Measurements from ENCODE around the gene MOK. TPM values are rescaled to one million over a fixed set of nuclear protein-coding genes. Genes with fewer than 3 reads are reported as not detected.

MOK gene
- total and polyA plus RNA-seq, 2 donors (not counting 1 experiment from before 2014, with no cell fraction given), result 4.3 to 4.7 TPM

DNA sequence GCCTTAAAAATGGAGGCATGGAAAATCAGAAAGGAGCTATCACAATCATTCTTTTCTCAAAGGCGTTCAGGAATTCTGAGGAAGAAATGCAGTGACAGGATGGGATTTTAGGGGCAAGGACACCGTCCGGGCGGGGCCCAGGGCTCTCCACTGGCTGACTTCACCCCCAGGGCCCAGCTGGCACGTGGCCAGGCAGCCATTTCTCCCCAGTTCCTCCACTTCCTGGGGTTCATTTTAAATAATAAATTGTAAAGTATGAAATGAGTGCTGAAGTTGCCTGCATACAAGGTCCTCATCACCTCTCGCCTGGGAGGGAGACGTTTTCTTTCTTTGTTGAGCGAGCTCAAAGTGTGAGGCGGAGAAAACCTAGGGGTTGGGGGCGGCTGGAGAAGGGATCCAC is 91.5 kb downstream of the MOK start:
- H2AFZ ChIP-seq (ENCODE audit: low read length), result no peak overlapping the region
- peaks cover 3% of the 10 kb centered on the region for H3K4me1 ChIP-seq (ENCODE audit: control insufficient read depth, extremely low read depth, insufficient read depth, low read length)
- H3K27me3 ChIP-seq (ENCODE audit: control insufficient read depth, insufficient read depth, low read length), result no peaks in the 10 kb centered on the region
- H3K79me2 ChIP-seq (ENCODE audit: control insufficient read depth, insufficient read depth, low read length), result peaks cover 5% of the 10 kb centered on the region
- TF ChIP-seq EZH2 (IDR thresholded peaks at IDR 0.05; ENCODE audit: low read length, missing control alignments) (no peak), CTCF (conservative IDR thresholded peaks at IDR 0.05 in 1 of 2, IDR thresholded peaks at IDR 0.05 in 1 of 2; ENCODE audit: low read depth in 1 of 2, low read length in 2 of 2) (no peak)
- H3K4me2 ChIP-seq (ENCODE audit: extremely low read depth, insufficient read depth, low read length), result no peak overlapping the region
- no peaks in the 10 kb centered on the region for H4K20me1 ChIP-seq (ENCODE audit: control insufficient read depth, extremely low read depth, insufficient read depth, low read length)
- H3K9ac ChIP-seq (ENCODE audit: insufficient read depth, low read length), result no peak overlapping the region
- no peaks in the 10 kb centered on the region for H3K9me3 ChIP-seq (ENCODE audit: control insufficient read depth, insufficient read depth, low read depth, low read length)
- no peak overlapping the region for H3K4me3 ChIP-seq (replicated peaks in 1 of 4; ENCODE audit: control extremely low read depth in 1 of 4, insufficient read depth in 1 of 4, low read depth in 3 of 4, low read length in 4 of 4)
- DNase-seq (ENCODE audit: low read depth in 2 of 2), result no peak
- peaks cover 2% of the 10 kb centered on the region for H3K36me3 ChIP-seq (ENCODE audit: control insufficient read depth, insufficient read depth, low read length)
- no peak overlapping the region for H3K27ac ChIP-seq (ENCODE audit: insufficient read depth, low read length)

DNA sequence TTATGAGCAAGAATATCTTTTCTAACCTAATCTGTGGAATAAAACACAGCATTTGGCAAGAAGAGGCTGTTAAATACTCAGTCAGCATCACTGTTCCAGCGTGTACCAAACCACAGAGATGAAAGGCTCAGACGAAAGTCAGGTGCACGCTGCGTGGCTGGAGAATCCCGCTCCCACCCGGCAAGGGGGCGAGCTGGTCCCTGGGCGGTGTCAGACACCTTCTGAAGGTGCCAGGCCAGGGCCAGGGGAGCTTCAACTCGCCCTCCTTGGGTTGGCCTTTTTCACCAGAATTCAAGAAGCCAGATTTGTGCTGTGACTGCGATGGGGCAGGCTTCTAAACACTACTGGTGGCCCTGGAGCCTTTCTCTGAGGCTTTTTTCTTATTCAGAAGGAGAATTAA is 92.1 kb downstream of the MOK start:
- DNase-seq (ENCODE audit: low read depth in 2 of 2), result no peak
- Histone ChIP-seq H2AFZ (ENCODE audit: low read length) (no peak overlapping the region), H3K4me2 (ENCODE audit: extremely low read depth, insufficient read depth, low read length) (no peak overlapping the region), H3K9me3 (ENCODE audit: control insufficient read depth, insufficient read depth, low read depth, low read length) (no peaks in the 10 kb centered on the region), H3K27ac (ENCODE audit: insufficient read depth, low read length) (no peak overlapping the region), H4K20me1 (ENCODE audit: control insufficient read depth, extremely low read depth, insufficient read depth, low read length) (no peaks in the 10 kb centered on the region), H3K79me2 (ENCODE audit: control insufficient read depth, insufficient read depth, low read length) (peaks cover 5% of the 10 kb centered on the region), H3K36me3 (ENCODE audit: control insufficient read depth, insufficient read depth, low read length) (peaks cover 2% of the 10 kb centered on the region), H3K27me3 (ENCODE audit: control insufficient read depth, insufficient read depth, low read length) (no peaks in the 10 kb centered on the region), H3K4me1 (ENCODE audit: control insufficient read depth, extremely low read depth, insufficient read depth, low read length) (peaks cover 3% of the 10 kb centered on the region), H3K9ac (ENCODE audit: insufficient read depth, low read length) (no peak overlapping the region), H3K4me3 (replicated peaks in 1 of 4; ENCODE audit: control extremely low read depth in 1 of 4, insufficient read depth in 1 of 4, low read depth in 3 of 4, low read length in 4 of 4) (no peak overlapping the region)
- no peak for TF ChIP-seq CTCF (conservative IDR thresholded peaks at IDR 0.05 in 1 of 2, IDR thresholded peaks at IDR 0.05 in 1 of 2; ENCODE audit: low read depth in 1 of 2, low read length in 2 of 2)
- no peak for TF ChIP-seq EZH2 (IDR thresholded peaks at IDR 0.05; ENCODE audit: low read length, missing control alignments)

GRCh38 chr14:102212356-102212755 is 92.6 kb downstream of the MOK start:
- Histone ChIP-seq H3K4me1 (ENCODE audit: control insufficient read depth, extremely low read depth, insufficient read depth, low read length) (peaks cover 3% of the 10 kb centered on the region), H3K79me2 (ENCODE audit: control insufficient read depth, insufficient read depth, low read length) (peaks cover 5% of the 10 kb centered on the region), H3K27me3 (ENCODE audit: control insufficient read depth, insufficient read depth, low read length) (no peaks in the 10 kb centered on the region), H3K4me2 (ENCODE audit: extremely low read depth, insufficient read depth, low read length) (no peak overlapping the region), H2AFZ (ENCODE audit: low read length) (no peak overlapping the region), H3K4me3 (replicated peaks in 1 of 4; ENCODE audit: control extremely low read depth in 1 of 4, insufficient read depth in 1 of 4, low read depth in 3 of 4, low read length in 4 of 4) (no peak overlapping the region), H3K9me3 (ENCODE audit: control insufficient read depth, insufficient read depth, low read depth, low read length) (no peaks in the 10 kb centered on the region), H3K27ac (ENCODE audit: insufficient read depth, low read length) (no peak overlapping the region), H4K20me1 (ENCODE audit: control insufficient read depth, extremely low read depth, insufficient read depth, low read length) (no peaks in the 10 kb centered on the region), H3K9ac (ENCODE audit: insufficient read depth, low read length) (no peak overlapping the region), H3K36me3 (ENCODE audit: control insufficient read depth, insufficient read depth, low read length) (peaks cover 2% of the 10 kb centered on the region)
- TF ChIP-seq EZH2 (IDR thresholded peaks at IDR 0.05; ENCODE audit: low read length, missing control alignments), result no peak
- TF ChIP-seq CTCF (conservative IDR thresholded peaks at IDR 0.05 in 1 of 2, IDR thresholded peaks at IDR 0.05 in 1 of 2; ENCODE audit: low read depth in 1 of 2, low read length in 2 of 2), result no peak
- DNase-seq (ENCODE audit: low read depth in 2 of 2), result no peak
